ENCODE results near the gene SPN. TPM values are rescaled to one million over a fixed set of nuclear protein-coding genes. Genes with fewer than 3 reads are reported as not detected.
"Not testable (repeated sequence)": the region's sequence is repeated elsewhere in the genome, so short reads cannot be mapped to it uniquely, and the experiment has no call there.

Gene SPN
- total RNA-seq, 1 experiment from 2014 or later, result not detected

DNA sequence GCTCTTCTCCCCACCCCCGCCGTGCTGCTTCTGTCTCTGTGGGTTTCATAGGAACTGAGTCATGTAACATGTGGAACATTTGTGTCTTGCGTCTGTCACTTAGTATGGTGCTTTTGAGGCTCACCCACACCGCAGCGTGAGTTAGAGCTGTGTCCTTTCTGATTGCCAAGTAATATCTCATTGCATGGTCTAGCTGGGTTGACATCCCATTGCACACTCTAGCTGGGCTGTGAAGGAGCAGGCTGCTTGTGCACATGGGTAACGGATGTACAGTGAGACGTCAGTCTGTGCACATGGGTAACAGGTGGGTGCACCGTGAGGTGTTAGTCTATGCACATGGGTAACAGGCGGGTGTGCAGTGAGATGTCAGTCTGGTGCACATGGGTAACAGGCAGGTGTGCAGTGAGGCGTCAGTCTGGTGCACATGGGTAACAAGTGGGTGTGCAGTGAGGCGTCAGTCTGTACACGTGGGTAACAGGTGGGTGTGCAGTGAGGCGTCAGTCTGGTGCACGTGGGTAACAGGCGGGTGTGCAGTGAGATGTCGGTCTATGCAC lies 36.2 kb upstream of the SPN start:
- H3K27ac Mint-ChIP-seq (ENCODE audit: unreplicated experiment); BruUV-seq (replicated peaks); H3K4me1 Mint-ChIP-seq (ENCODE audit: low read depth, unreplicated experiment): not testable (repeated sequence)

DNA sequence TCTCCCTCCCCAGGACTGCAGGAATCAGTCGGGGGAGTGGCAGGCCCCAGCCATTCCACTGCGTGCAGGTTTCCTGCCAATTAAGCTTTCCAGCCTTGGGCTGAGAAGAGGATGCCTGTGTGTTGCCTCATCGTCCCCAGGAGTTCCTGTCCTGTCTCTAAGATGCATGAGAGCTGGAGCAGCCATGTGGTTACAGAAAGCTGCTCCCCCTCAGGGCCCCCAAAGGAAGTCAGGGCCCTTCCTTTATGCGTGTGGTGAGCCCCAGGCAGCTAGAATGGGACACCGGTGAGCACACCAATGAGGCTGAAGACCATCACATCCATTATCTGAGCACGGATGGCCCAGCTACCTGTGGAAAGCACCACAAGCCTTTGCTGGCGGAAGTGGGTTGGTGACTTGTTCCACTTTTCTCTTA lies 35.4 kb upstream of the SPN start:
- H3K27ac Mint-ChIP-seq (ENCODE audit: unreplicated experiment); H3K9me3 Mint-ChIP-seq (ENCODE audit: low read depth, unreplicated experiment); DNase-seq; H3K4me3 Mint-ChIP-seq (ENCODE audit: low read depth, unreplicated experiment); H3K36me3 Mint-ChIP-seq (ENCODE audit: insufficient read depth, unreplicated experiment); H3K27me3 Mint-ChIP-seq (ENCODE audit: unreplicated experiment); intact Hi-C loops (cut with micrococcal nuclease; ENCODE audit: unreplicated experiment); CTCF ChIA-PET; H3K4me1 Mint-ChIP-seq (ENCODE audit: low read depth, unreplicated experiment); BruUV-seq (replicated peaks): not testable (repeated sequence)

More for the DNA sequence above, 36.2 kb upstream of the SPN start:
- DNase-seq; CTCF ChIA-PET; H3K27me3 Mint-ChIP-seq (ENCODE audit: unreplicated experiment); intact Hi-C loops (cut with micrococcal nuclease; ENCODE audit: unreplicated experiment); H3K9me3 Mint-ChIP-seq (ENCODE audit: low read depth, unreplicated experiment); H3K36me3 Mint-ChIP-seq (ENCODE audit: insufficient read depth, unreplicated experiment); H3K4me3 Mint-ChIP-seq (ENCODE audit: low read depth, unreplicated experiment): not testable (repeated sequence)

DNA sequence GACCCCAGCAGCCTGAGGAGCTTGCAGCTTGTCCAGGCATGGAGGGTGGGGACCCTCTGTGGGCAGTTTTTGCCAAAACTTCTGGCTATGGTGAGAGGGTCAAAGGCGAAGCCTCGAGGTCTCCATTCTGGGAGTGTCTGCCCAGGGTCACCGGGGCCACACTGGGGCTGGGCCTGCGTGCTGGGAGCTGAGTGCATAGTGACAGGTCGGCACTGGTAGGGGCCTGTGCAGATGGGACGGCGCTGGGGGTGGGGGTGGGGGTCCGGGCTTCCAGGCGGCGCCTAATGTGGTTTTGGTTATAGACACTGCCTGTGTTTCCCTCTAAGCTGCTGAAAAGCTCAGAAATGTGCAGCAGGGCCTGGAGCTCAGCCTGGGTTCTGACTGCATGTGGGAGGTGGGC lies 34.3 kb upstream of the SPN start:
- H3K4me1 Mint-ChIP-seq (ENCODE audit: low read depth, unreplicated experiment); CTCF ChIA-PET: not testable (repeated sequence)

DNA sequence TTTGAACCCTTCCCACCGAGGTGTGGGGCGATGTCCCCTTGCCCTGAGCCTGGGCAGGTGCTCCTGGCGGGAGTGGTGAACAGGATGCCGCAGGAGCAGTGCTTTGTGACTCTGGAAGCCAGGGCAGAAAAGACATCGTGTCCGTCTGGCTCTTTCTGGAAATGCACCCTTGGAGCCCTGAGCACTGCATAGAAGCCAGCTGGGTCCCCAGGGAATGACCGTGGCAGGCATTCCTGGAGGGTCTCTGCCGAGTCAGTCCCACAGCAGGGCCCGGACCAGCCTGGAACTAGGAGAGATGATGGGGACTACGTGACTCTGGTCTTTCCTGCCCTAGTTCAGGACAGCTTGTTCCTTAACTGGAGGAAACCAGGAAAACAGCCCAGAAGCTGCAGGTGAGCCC lies 33.7 kb upstream of the SPN start:
- H3K36me3 Mint-ChIP-seq (ENCODE audit: insufficient read depth, unreplicated experiment); H3K4me3 Mint-ChIP-seq (ENCODE audit: low read depth, unreplicated experiment); H3K4me1 Mint-ChIP-seq (ENCODE audit: low read depth, unreplicated experiment); BruUV-seq (replicated peaks); H3K9me3 Mint-ChIP-seq (ENCODE audit: low read depth, unreplicated experiment); intact Hi-C loops (cut with micrococcal nuclease; ENCODE audit: unreplicated experiment); H3K27ac Mint-ChIP-seq (ENCODE audit: unreplicated experiment); H3K27me3 Mint-ChIP-seq (ENCODE audit: unreplicated experiment); DNase-seq: not testable (repeated sequence)
- CTCF ChIA-PET, result interaction anchor here (0.6 kb wide), 1 partner anchor 19 kb away, joined by 4 read pairs; no protein-coding TSS in a partner anchor

More for the DNA sequence above, 34.3 kb upstream of the SPN start:
- DNase-seq; H3K27me3 Mint-ChIP-seq (ENCODE audit: unreplicated experiment); H3K27ac Mint-ChIP-seq (ENCODE audit: unreplicated experiment); H3K36me3 Mint-ChIP-seq (ENCODE audit: insufficient read depth, unreplicated experiment); H3K9me3 Mint-ChIP-seq (ENCODE audit: low read depth, unreplicated experiment); H3K4me3 Mint-ChIP-seq (ENCODE audit: low read depth, unreplicated experiment); intact Hi-C loops (cut with micrococcal nuclease; ENCODE audit: unreplicated experiment); BruUV-seq (replicated peaks): not testable (repeated sequence)

DNA sequence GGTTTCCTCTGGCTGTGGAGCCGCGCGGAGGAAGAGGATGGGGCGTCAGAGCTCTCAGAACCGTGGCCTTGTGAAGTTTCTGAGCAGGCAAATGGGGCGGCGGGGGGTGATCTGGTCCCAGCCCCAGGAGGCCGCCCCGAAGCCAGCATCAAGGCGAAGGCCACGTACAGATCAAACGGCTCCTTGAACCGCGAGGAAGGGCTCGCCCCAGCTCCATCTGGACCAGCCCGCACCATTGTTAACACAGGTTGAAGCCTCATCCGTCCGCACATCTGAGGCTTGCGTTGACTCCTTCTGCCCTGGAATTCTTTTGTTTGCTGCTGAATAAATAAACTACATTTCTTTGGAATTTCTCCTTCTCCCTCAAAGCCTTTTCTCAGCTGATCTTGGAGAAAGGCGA lies 31.4 kb upstream of the SPN start:
- H3K9me3 Mint-ChIP-seq (ENCODE audit: low read depth, unreplicated experiment), result not testable (repeated sequence)

DNA sequence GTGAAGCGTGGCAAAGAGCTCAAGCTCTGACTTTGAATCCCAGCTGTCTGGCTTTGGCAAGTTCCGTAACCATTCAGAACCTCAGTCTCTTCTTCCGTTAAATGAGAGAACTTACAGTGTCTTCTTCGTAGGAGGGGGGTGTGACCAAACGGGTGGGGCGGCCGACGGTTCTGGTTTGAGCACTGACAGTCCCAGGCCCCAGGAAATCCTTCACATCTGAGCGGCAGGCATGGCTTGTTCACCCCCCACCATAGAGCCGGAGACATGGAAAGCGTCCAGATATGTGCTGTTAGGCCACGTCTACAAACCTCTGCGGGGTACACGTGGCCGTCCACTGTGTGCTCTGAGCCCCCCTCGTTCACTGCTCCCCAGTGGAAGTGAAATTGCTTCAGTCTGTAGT lies 27.1 kb upstream of the SPN start:
- CTCF ChIA-PET; DNase-seq; H3K4me3 Mint-ChIP-seq (ENCODE audit: low read depth, unreplicated experiment); H3K36me3 Mint-ChIP-seq (ENCODE audit: insufficient read depth, unreplicated experiment); H3K4me1 Mint-ChIP-seq (ENCODE audit: low read depth, unreplicated experiment); BruUV-seq (replicated peaks); H3K9me3 Mint-ChIP-seq (ENCODE audit: low read depth, unreplicated experiment); H3K27me3 Mint-ChIP-seq (ENCODE audit: unreplicated experiment); H3K27ac Mint-ChIP-seq (ENCODE audit: unreplicated experiment); intact Hi-C loops (cut with micrococcal nuclease; ENCODE audit: unreplicated experiment): not testable (repeated sequence)

More for the DNA sequence above, 31.4 kb upstream of the SPN start:
- H3K36me3 Mint-ChIP-seq (ENCODE audit: insufficient read depth, unreplicated experiment); intact Hi-C loops (cut with micrococcal nuclease; ENCODE audit: unreplicated experiment); H3K27ac Mint-ChIP-seq (ENCODE audit: unreplicated experiment); DNase-seq; H3K4me1 Mint-ChIP-seq (ENCODE audit: low read depth, unreplicated experiment); CTCF ChIA-PET; BruUV-seq (replicated peaks); H3K4me3 Mint-ChIP-seq (ENCODE audit: low read depth, unreplicated experiment); H3K27me3 Mint-ChIP-seq (ENCODE audit: unreplicated experiment): not testable (repeated sequence)

DNA sequence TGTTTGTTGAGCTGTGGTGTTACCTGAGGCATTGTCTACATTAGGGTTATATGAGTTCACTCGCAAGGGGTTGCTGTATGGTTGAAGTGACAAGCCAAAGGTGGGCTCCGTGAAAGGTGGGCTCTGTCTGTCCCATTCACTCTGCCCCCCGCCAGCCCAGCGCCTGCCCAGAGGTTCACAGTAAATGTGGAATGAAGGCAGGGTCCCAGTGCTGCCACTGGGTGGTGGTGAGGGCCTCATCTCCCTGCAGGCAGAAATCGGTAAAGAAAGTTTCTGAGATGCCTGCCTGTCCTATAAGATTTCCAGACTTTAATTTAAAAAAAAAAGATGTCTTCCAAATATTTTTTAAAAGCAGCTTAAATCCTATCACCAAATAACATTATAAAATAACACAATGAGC lies 26.7 kb upstream of the SPN start:
- H3K9me3 Mint-ChIP-seq (ENCODE audit: low read depth, unreplicated experiment); H3K27ac Mint-ChIP-seq (ENCODE audit: unreplicated experiment); H3K36me3 Mint-ChIP-seq (ENCODE audit: insufficient read depth, unreplicated experiment); DNase-seq; H3K27me3 Mint-ChIP-seq (ENCODE audit: unreplicated experiment); H3K4me3 Mint-ChIP-seq (ENCODE audit: low read depth, unreplicated experiment); BruUV-seq (replicated peaks); CTCF ChIA-PET; intact Hi-C loops (cut with micrococcal nuclease; ENCODE audit: unreplicated experiment); H3K4me1 Mint-ChIP-seq (ENCODE audit: low read depth, unreplicated experiment): not testable (repeated sequence)

DNA sequence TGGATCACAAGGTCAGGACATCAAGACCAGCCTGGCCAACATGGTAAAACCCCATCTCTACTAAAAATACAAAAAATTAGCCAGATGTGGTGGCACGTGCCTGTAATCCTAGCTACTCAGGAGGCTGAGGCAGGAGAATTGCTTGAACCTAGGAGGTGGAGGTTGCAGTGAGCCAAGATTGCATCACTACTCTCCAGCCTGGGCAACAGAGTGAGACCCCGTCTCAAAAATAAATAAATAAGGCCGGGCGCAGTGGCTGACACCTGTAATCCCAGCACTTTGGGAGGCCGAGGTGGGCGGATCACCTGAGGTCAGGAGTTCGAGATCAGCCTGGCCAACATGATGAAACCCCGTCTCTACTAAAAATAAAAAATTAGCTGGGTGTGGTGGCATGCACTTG lies 24.3 kb upstream of the SPN start:
- H3K36me3 Mint-ChIP-seq (ENCODE audit: insufficient read depth, unreplicated experiment); H3K27me3 Mint-ChIP-seq (ENCODE audit: unreplicated experiment); DNase-seq; BruUV-seq (replicated peaks); H3K9me3 Mint-ChIP-seq (ENCODE audit: low read depth, unreplicated experiment); intact Hi-C loops (cut with micrococcal nuclease; ENCODE audit: unreplicated experiment); H3K27ac Mint-ChIP-seq (ENCODE audit: unreplicated experiment); CTCF ChIA-PET; H3K4me1 Mint-ChIP-seq (ENCODE audit: low read depth, unreplicated experiment); H3K4me3 Mint-ChIP-seq (ENCODE audit: low read depth, unreplicated experiment): not testable (repeated sequence)

All from Calu3 (cell line).